DMS53 treated with DMSO at 0.1 percent for 48 hours (cell line): ENCODE measurements around the gene SHCBP1.
"Not testable (repeated sequence)": the region's sequence is repeated elsewhere in the genome, so short reads cannot be mapped to it uniquely, and the experiment has no call there.

Experiments used
- DNase-seq: peaks from one replicate; lab custom pipeline; 2025; ENCODE audit not compliant: unreplicated experiment; lab: John Stamatoyannopoulos, UW

Gene SHCBP1

GRCh38 chr16:46621006-46621933 is at the start of gene SHCBP1:
SHCBP1 (minus strand) TSS chr16:46621379; CDS start chr16:46621359, 20 bp downstream.
- peak; percentile 82 for DNase-seq

- no peak for DNase-seq
Measured at GRCh38 chr16:46662123-46662522, 40.9 kb upstream of the SHCBP1 start.

- DNase-seq = no peak
Measured at GRCh38 chr16:46658925-46659324, 37.7 kb upstream of the SHCBP1 start.

- no peak for DNase-seq
Measured at GRCh38 chr16:46651305-46651704, 30.1 kb upstream of the SHCBP1 start.

GRCh38 chr16:46650254-46650623 is 29.1 kb upstream of the SHCBP1 start:
- DNase-seq = no peak

- DNase-seq = no peak
Measured at GRCh38 chr16:46649588-46650253, 28.5 kb upstream of the SHCBP1 start.

- no peak for DNase-seq
Measured at GRCh38 chr16:46648656-46649055, 27.5 kb upstream of the SHCBP1 start.

GRCh38 chr16:46638947-46639925 is 18.1 kb upstream of the SHCBP1 start:
- no peak for DNase-seq

- DNase-seq = peak; percentile 61
Measured at GRCh38 chr16:46632778-46633733, 11.9 kb upstream of the SHCBP1 start.

GRCh38 chr16:46629331-46630219 is 8.4 kb upstream of the SHCBP1 start:
- DNase-seq = no peak

GRCh38 chr16:46627746-46628145 is 6.6 kb upstream of the SHCBP1 start:
- no peak for DNase-seq

GRCh38 chr16:46626681-46627080 is 5.5 kb upstream of the SHCBP1 start:
- DNase-seq = not testable (repeated sequence)

- not testable (repeated sequence) for DNase-seq
Measured at GRCh38 chr16:46624862-46625261, 3.7 kb upstream of the SHCBP1 start.

- not testable (repeated sequence) for DNase-seq
Measured at GRCh38 chr16:46623707-46624106, 2.5 kb upstream of the SHCBP1 start.

GRCh38 chr16:46623246-46623645 is 2.1 kb upstream of the SHCBP1 start:
- DNase-seq = not testable (repeated sequence)

- no peak for DNase-seq
Measured at GRCh38 chr16:46621934-46622676, 926 bp upstream of the SHCBP1 start.

GRCh38 chr16:46620266-46621005 is 743 bp downstream of the SHCBP1 start:
- no peak for DNase-seq
